Body of pancreas (tissue), 4 donors: ENCODE results near the gene OTUD7B.

Experiments
- POLR2A ChIP-seq, 3 donors: fragments of 450-650 bp; IDR thresholded peaks; one replicate each; pipeline ENCODE4 v1.6.1; 2016; ENCODE audit warnings: antibody characterized with exemption in 3 of 3, mild to moderate bottlenecking in 2 of 3
- TF ChIP-seq, protein P1 (sequence below), 7 experiments: fragments of 450-650 bp in 4 of 7; fragments of 200-600 bp in 3 of 7; sonication (generic) in 3 of 7; IDR thresholded peaks; one replicate each; pipeline ENCODE4 v1.5.1; 2016 to 2019; ENCODE audit warnings: antibody characterized with exemption in 7 of 7

GRCh38 chr1:149936170-149936991, 74.1 kb downstream of the OTUD7B start, which contains the start of gene MTMR11:
- TF ChIP-seq, protein P1, sequence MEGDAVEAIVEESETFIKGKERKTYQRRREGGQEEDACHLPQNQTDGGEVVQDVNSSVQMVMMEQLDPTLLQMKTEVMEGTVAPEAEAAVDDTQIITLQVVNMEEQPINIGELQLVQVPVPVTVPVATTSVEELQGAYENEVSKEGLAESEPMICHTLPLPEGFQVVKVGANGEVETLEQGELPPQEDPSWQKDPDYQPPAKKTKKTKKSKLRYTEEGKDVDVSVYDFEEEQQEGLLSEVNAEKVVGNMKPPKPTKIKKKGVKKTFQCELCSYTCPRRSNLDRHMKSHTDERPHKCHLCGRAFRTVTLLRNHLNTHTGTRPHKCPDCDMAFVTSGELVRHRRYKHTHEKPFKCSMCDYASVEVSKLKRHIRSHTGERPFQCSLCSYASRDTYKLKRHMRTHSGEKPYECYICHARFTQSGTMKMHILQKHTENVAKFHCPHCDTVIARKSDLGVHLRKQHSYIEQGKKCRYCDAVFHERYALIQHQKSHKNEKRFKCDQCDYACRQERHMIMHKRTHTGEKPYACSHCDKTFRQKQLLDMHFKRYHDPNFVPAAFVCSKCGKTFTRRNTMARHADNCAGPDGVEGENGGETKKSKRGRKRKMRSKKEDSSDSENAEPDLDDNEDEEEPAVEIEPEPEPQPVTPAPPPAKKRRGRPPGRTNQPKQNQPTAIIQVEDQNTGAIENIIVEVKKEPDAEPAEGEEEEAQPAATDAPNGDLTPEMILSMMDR (IDR thresholded peaks at IDR 0.05): no peak
- TF ChIP-seq POLR2A (IDR thresholded peaks at IDR 0.05): no peak
